ENCODE data around the gene ADM. TPM values are rescaled to one million over a fixed set of nuclear protein-coding genes. Genes with fewer than 3 reads are reported as not detected.

ADM gene
- total and polyA plus RNA-seq, 4 donors: 9.7 to 33.1 (median 22.7) TPM

DNA sequence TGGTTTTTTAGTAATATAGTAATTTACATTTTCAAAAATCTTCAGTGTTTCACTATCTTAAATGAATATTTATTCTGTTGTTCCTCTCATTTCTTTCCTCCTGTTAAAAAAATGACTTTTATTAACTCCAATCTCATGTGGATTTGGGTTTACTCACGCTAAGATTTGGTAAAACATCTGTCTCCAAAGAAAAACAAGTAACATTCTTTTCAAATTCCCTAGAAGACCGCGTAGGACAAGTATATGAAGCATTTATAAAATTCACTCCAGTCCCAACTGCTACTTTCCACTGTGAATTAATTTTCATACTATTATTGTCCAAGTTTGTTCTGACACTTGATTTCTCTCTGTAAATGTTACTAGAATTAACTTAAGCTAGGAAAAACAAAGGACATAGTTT, 37.1 kb upstream of the ADM start:
- TF ChIP-seq RAD21 (IDR thresholded peaks at IDR 0.05): no peak
- TF ChIP-seq, protein P1, sequence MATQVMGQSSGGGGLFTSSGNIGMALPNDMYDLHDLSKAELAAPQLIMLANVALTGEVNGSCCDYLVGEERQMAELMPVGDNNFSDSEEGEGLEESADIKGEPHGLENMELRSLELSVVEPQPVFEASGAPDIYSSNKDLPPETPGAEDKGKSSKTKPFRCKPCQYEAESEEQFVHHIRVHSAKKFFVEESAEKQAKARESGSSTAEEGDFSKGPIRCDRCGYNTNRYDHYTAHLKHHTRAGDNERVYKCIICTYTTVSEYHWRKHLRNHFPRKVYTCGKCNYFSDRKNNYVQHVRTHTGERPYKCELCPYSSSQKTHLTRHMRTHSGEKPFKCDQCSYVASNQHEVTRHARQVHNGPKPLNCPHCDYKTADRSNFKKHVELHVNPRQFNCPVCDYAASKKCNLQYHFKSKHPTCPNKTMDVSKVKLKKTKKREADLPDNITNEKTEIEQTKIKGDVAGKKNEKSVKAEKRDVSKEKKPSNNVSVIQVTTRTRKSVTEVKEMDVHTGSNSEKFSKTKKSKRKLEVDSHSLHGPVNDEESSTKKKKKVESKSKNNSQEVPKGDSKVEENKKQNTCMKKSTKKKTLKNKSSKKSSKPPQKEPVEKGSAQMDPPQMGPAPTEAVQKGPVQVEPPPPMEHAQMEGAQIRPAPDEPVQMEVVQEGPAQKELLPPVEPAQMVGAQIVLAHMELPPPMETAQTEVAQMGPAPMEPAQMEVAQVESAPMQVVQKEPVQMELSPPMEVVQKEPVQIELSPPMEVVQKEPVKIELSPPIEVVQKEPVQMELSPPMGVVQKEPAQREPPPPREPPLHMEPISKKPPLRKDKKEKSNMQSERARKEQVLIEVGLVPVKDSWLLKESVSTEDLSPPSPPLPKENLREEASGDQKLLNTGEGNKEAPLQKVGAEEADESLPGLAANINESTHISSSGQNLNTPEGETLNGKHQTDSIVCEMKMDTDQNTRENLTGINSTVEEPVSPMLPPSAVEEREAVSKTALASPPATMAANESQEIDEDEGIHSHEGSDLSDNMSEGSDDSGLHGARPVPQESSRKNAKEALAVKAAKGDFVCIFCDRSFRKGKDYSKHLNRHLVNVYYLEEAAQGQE (IDR thresholded peaks at IDR 0.05): no peak
- no peak for TF ChIP-seq TAF1 (conservative IDR thresholded peaks at IDR 0.05)
- TF ChIP-seq, protein P2, sequence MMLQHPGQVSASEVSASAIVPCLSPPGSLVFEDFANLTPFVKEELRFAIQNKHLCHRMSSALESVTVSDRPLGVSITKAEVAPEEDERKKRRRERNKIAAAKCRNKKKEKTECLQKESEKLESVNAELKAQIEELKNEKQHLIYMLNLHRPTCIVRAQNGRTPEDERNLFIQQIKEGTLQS (IDR thresholded peaks at IDR 0.05): no peak
- TF ChIP-seq GABPA (IDR thresholded peaks at IDR 0.05 in 1 of 2, conservative IDR thresholded peaks at IDR 0.05 in 1 of 2): no peak
- no peak for TF ChIP-seq SP1 (IDR thresholded peaks at IDR 0.05)
- TF ChIP-seq HNF4A (conservative IDR thresholded peaks at IDR 0.05): no peak
- TF ChIP-seq HNF4G (IDR thresholded peaks at IDR 0.05): no peak
- no peak for TF ChIP-seq FOXA1 (IDR thresholded peaks at IDR 0.05)
- TF ChIP-seq EGR1 (IDR thresholded peaks at IDR 0.05; ENCODE audit: low read depth in 2 of 2): no peak
- no peaks in the 10 kb centered on the region for H3K4me1 ChIP-seq (ENCODE audit: control insufficient read depth in 4 of 4, insufficient read depth in 4 of 4, low read length in 3 of 4)
- H3K9me3 ChIP-seq (ENCODE audit: control insufficient read depth in 4 of 4, low read length in 3 of 4): no peaks in the 10 kb centered on the region
- no peak overlapping the region for H3K9ac ChIP-seq (ENCODE audit: low read depth in 1 of 2, low read length in 2 of 2)
- DNase-seq (ENCODE audit: low spot score): no peak
- 97% methylated on average over 3 of the region's 3 CpGs for WGBS
- H3K27ac ChIP-seq (ENCODE audit: low read depth in 1 of 2, low read length in 2 of 2): no peak overlapping the region
- H3K27me3 ChIP-seq (ENCODE audit: control insufficient read depth in 4 of 4, insufficient read depth in 4 of 4, low read length in 3 of 4): no peaks in the 10 kb centered on the region
- H3K36me3 ChIP-seq (ENCODE audit: control insufficient read depth in 4 of 4, insufficient read depth in 3 of 4, low read depth in 1 of 4, low read length in 3 of 4): no peaks in the 10 kb centered on the region
- H3K4me3 ChIP-seq (ENCODE audit: low read depth in 1 of 3, low read length in 3 of 3): no peak overlapping the region

GRCh38 chr11:10268746-10269488, 36.0 kb upstream of the ADM start:
- Histone ChIP-seq H3K9ac (ENCODE audit: low read depth in 1 of 2, low read length in 2 of 2) (no peak overlapping the region), H3K27ac (ENCODE audit: low read depth in 1 of 2, low read length in 2 of 2) (no peak overlapping the region), H3K9me3 (ENCODE audit: control insufficient read depth in 4 of 4, low read length in 3 of 4) (no peaks in the 10 kb centered on the region), H3K27me3 (ENCODE audit: control insufficient read depth in 4 of 4, insufficient read depth in 4 of 4, low read length in 3 of 4) (no peaks in the 10 kb centered on the region), H3K4me1 (ENCODE audit: control insufficient read depth in 4 of 4, insufficient read depth in 4 of 4, low read length in 3 of 4) (peaks cover 0 to 2% (median 0%) of the 10 kb centered on the region in 4 donors), H3K4me3 (ENCODE audit: low read depth in 1 of 3, low read length in 3 of 3) (no peak overlapping the region), H3K36me3 (ENCODE audit: control insufficient read depth in 4 of 4, insufficient read depth in 3 of 4, low read depth in 1 of 4, low read length in 3 of 4) (no peaks in the 10 kb centered on the region)
- no peak for TF ChIP-seq YY1 (IDR thresholded peaks at IDR 0.05)
- TF ChIP-seq, protein P3, sequence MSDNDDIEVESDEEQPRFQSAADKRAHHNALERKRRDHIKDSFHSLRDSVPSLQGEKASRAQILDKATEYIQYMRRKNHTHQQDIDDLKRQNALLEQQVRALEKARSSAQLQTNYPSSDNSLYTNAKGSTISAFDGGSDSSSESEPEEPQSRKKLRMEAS (IDR thresholded peaks at IDR 0.05): no peak
- 83% methylated on average over 5 of the region's 5 CpGs for WGBS
- DNase-seq (ENCODE audit: low spot score): no peak

DNA sequence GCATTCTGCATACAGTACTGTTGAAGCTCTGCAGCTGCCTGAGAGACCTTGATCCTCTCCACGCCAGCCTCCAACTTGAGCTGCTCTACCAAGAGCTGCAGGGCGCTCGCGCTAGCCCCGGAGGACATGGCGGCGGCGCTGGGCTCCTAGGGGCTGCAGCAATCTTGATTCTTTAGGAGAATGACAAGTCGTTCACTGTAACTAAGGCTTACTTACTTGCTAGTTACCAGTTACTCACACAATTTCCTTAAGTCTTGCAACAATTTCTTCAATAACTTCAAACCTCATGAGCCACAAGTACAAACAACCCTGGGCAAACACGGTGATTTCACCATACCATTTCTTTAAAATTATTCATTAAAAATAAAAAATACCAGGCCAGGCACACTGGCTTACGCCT, 32.7 kb upstream of the ADM start:
- WGBS: 94% methylated on average over 11 of the region's 11 CpGs
- H3K27ac ChIP-seq (ENCODE audit: low read depth in 1 of 2, low read length in 2 of 2): no peak overlapping the region
- H3K9me3 ChIP-seq (ENCODE audit: control insufficient read depth in 4 of 4, low read length in 3 of 4): no peaks in the 10 kb centered on the region
- H3K9ac ChIP-seq (ENCODE audit: low read depth in 1 of 2, low read length in 2 of 2): no peak overlapping the region
- H3K4me3 ChIP-seq (ENCODE audit: low read depth in 1 of 3, low read length in 3 of 3): no peak overlapping the region
- DNase-seq (ENCODE audit: low spot score): no peak
- H3K4me1 ChIP-seq (ENCODE audit: control insufficient read depth in 4 of 4, insufficient read depth in 4 of 4, low read length in 3 of 4): peaks cover 0 to 2% (median 0%) of the 10 kb centered on the region in 4 donors
- H3K36me3 ChIP-seq (ENCODE audit: control insufficient read depth in 4 of 4, insufficient read depth in 3 of 4, low read depth in 1 of 4, low read length in 3 of 4): no peaks in the 10 kb centered on the region
- no peaks in the 10 kb centered on the region for H3K27me3 ChIP-seq (ENCODE audit: control insufficient read depth in 4 of 4, insufficient read depth in 4 of 4, low read length in 3 of 4)
- no peak for TF ChIP-seq YY1 (IDR thresholded peaks at IDR 0.05)
- TF ChIP-seq, protein P3 (IDR thresholded peaks at IDR 0.05): no peak
- no peak for TF ChIP-seq ZBTB33 (IDR thresholded peaks at IDR 0.05)
- TF ChIP-seq FOXA2 (IDR thresholded peaks at IDR 0.05): no peak
- no peak for TF ChIP-seq JUND (IDR thresholded peaks at IDR 0.05)
- TF ChIP-seq RXRA (IDR thresholded peaks at IDR 0.05): no peak
- TF ChIP-seq, protein P1 (IDR thresholded peaks at IDR 0.05): no peak
- TF ChIP-seq HNF4A (conservative IDR thresholded peaks at IDR 0.05): no peak
- no peak for TF ChIP-seq HNF4G (IDR thresholded peaks at IDR 0.05)
- no peak for TF ChIP-seq GABPA (IDR thresholded peaks at IDR 0.05 in 1 of 2, conservative IDR thresholded peaks at IDR 0.05 in 1 of 2)
- TF ChIP-seq FOXA1 (IDR thresholded peaks at IDR 0.05): no peak

All from liver (tissue), 9 donors.